HG02938 (cell line): ENCODE measurements around the gene HOXC11.

Experiments used
- ATAC-seq: cut with Tn5 transposase; IDR thresholded peaks from one replicate; pipeline ENCODE4 v1.9.1; 2021; ENCODE audit warnings: mild to moderate bottlenecking, moderate library complexity; ENCODE audit not compliant: unreplicated experiment

Gene HOXC11

DNA sequence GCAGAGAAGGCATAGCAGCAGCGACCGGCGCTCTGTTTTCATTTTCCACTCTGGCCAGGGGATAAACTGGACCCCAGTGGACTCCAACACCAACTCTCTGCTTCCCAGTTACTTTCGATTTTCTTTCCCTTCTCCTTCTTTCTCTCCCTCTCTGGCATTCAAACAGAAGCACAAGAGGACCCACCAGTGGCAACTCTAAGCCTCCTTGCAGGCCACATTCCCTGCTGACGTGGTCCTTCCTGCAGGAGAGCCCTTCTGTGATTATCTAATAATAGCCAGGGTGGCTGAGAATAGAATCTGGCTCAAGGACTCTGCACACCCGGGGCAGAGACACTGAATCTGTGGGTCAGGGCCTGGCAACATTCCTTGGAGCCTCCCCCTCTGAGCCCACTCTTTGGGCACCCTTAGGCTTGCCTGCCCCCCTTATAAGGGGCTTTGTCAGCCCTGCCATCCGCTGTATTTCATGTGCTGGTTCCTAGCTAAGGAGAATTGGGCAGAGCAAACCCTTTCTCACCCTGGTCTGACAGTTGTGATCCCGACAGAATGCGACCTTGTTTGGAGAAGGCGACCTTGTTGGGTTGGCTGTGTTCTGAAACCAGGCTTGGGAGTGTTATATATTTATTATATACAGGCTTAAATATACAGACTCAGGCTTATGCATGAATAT lies 47.1 kb downstream of the HOXC11 start:
- no peak for ATAC-seq

DNA sequence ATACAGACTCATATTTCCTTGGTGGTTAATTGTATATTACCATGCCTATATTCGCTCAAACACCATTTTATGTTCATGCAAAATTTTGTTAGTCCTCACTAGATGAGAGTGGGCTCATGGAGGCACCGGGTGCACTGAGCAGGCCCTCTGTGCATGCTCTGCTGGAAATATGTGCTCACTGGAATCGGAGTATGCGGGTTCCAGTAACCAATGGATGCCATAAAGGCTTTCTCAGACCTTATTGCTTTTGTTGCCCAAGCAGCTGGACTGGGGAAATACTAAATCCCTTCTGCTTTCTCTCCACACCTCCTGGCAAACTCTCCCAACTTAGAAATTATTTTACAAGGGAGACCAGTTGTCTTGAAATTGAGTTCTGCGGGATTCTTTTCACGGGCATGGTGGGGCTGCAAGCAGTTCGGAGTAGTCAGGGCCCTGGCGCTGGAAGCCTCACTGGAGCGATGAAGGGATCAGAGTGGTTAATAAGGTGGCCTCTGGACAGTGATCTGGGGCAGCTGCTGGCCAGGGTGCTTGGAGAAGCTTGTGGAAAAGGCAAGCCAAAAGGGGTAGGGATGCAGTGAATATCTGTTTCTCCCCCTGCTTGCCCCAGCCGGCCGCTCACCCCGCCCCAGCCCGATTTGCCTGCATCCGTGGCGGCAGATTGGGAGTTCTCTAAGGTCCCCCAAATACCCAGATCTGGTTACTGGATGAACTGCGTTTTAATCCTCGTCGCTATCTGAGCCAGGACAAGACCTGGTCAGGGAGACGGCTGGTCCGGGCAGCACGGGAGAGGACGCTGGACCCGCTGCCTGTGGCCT lies 47.9 kb downstream of the HOXC11 start:
- no peak for ATAC-seq

DNA sequence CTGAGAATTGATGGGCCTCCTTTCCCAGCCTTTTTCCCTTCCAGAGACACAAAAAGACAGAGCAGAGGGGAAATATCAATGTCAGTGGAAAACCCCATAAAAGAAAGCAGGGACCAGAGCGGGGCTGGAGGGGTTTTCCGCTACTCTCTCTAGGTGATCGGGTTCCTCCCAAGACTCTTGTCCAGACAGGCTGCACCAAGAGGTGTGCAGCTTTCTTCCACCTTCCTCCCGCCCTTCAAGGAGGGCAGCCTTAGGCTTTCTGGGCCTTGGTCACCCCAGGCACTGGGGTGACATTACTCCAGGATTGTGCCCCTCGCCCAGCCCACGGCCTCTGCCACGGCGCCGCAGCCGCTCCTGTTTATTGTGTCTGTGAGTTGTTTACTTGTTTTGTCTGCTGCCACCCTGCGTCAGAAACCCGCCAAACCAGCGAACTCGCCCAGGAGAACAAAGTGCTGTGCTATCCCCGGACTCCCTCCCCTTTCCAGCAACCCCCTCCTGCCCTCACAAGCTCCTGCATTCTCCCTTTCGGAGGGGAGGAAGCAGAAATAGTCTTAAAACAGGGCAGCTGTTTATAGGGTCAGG lies 48.6 kb downstream of the HOXC11 start:
- ATAC-seq, result no peak

DNA sequence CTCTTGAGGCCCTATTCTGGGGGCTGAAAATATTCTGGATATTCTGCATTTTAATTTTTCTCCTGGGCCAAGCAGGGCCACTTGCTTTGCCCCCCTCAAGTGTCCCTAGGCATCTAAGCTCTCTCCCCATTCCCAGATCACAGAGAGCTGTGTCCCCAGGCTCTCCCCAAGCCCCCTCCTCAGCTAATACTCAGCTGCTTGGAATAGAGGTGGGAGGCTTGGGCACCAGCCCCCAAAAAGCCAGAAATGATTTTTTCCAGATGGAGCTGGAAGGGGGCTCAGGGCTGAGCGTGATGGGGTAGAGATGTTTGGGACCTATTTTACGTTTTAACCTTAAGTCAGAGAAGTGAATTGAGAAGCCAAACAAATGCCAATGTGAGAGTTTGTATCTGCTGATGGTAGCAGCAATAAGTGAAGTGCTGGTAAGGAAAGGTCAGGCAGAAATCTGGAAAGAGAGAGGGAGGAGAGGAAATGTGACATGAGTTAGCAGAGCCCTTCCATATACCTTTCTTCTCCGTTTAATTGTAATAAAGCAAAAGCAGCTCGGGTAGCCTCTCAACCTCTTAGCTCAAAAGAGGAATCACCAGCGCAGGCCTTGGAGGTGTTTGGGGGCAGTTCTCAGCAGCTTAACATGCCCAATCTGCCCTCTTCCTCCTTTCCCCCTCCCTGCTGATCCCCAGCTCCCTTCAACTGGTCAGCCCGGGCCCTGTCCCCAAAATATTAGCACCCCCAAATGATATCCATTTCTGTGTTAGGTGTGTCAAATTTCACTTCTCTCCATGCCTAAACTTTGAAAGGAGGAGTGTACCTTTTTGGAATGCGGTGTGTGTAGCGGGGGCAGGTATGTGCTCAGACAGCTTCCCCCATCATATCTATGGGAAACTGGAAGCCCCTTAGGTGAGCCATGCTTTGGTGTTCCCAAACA lies 50.3 kb downstream of the HOXC11 start:
- ATAC-seq, result no peak

DNA sequence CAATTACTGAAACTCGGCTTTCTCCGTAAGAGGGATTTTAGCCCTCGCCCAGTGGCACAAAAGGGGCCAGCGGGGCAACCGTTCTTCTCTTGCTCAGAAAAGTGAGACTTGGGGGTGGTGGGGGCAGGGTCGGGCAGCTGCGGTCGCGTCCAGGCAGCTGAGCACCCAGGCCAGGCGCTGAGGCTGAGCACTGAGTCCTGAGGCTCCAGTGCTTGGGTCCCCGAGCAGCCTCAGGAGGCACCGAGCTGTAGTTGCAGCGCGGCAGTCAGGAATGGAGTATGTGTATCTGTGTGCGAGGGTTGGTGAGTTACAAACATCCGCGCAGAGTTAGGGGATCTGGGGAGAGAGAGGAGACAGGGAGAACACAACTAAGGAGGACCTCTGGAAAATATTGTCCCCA lies 51.2 kb downstream of the HOXC11 start:
- no peak for ATAC-seq

- ATAC-seq, result no peak
Observed at GRCh38 chr12:54024581-54025305, 51.8 kb downstream of the HOXC11 start.

GRCh38 chr12:54025499-54026405 lies 52.8 kb downstream of the HOXC11 start:
- ATAC-seq, result no peak

DNA sequence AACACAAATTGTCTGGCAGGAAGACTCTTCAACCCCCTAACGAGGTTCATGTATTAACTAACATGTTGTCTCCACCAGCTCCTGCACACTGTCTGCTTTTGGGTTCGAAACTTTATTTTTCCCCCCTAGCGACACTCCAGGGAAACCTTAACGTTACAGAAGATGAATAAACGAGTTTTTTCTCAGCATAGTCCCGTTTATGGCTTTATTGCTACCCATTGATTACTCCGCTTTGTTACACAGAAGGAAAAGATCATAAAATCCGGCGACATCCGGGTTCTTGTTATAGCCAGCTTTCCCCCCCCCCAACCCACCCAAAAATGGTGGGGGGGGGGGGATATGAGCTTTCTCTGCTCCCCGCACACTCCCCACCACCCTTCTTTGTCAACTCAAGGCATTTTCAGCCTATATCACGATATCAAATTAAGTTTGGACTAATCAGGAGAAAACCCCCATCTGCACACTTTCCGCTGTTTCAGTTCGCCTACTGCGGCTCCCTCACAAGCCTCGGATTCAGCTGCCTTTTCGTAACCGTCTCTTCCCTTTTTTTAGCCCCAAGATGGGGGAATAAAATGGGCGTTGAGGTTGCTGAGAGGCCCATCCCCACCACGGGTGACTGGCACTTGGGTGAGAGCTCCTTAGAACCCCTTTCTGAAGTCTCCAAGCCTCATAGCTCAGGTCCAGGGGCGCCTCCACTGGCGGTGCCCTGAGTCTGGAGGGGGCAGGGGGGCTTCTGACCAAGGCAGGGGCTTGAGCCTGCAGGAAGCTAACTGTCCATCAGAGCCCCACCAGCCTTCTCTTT lies 53.9 kb downstream of the HOXC11 start:
- ATAC-seq, result no peak
